Trophoblast cell (in vitro differentiated cells and primary cell): ENCODE results near the gene TC2N.

ENCODE experiments used
- DNase-seq, 2 donors: peaks; one replicate each; pipeline ENCODE4 v3.0.0-alpha.2; 2016
- H2AFZ ChIP-seq: 2 replicates; pipeline ENCODE4 v1.6.1; 2013; ENCODE audit warnings: low read length, moderate library complexity, mild to moderate bottlenecking; ENCODE audit not compliant: insufficient read depth, poor library complexity
- H2AK5ac ChIP-seq: 2 replicates; pipeline ENCODE4 v1.6.1; 2013; ENCODE audit warnings: mild to moderate bottlenecking, low read length
- H2BK120ac ChIP-seq: 2 replicates; pipeline ENCODE4 v1.6.1; 2013; ENCODE audit warnings: low read length, mild to moderate bottlenecking, moderate library complexity; ENCODE audit not compliant: insufficient read depth, poor library complexity
- H2BK12ac ChIP-seq: 2 replicates; pipeline ENCODE4 v1.6.1; 2013; ENCODE audit warnings: mild to moderate bottlenecking, low read length, moderate library complexity
- H2BK5ac ChIP-seq: 2 replicates; pipeline ENCODE4 v1.6.1; 2013; ENCODE audit warnings: low read length, low read depth, moderate library complexity, mild to moderate bottlenecking; ENCODE audit not compliant: poor library complexity
- H3K14ac ChIP-seq: 2 replicates; pipeline ENCODE4 v1.6.1; 2013; ENCODE audit warnings: mild to moderate bottlenecking, low read length
- H3K18ac ChIP-seq: 2 replicates; pipeline ENCODE4 v1.6.1; 2013; ENCODE audit warnings: mild to moderate bottlenecking, low read length
- H3K23ac ChIP-seq: 2 replicates; pipeline ENCODE4 v1.6.1; 2013; ENCODE audit warnings: low read length
- H3K27ac ChIP-seq: 2 replicates; pipeline ENCODE4 v1.5.1; 2013; ENCODE audit warnings: low read depth, mild to moderate bottlenecking, inconsistent platforms, low read length, moderate library complexity
- H3K27me3 ChIP-seq: 2 replicates; pipeline ENCODE4 v1.6.1; 2013; ENCODE audit warnings: inconsistent platforms, mild to moderate bottlenecking, low read length, moderate library complexity; ENCODE audit not compliant: insufficient read depth
- H3K36me3 ChIP-seq, 2 experiments: 1 replicate in 1 of 2; 2 replicates in 1 of 2; pipeline ENCODE4 v1.6.1; 2013; ENCODE audit warnings: low read length in 2 of 2, mild to moderate bottlenecking in 2 of 2, moderate library complexity in 1 of 2; ENCODE audit not compliant: insufficient read depth in 2 of 2, control insufficient read depth in 1 of 2
- H3K4ac ChIP-seq: 2 replicates; pipeline ENCODE4 v1.6.1; 2013; ENCODE audit warnings: low read depth, mild to moderate bottlenecking, low read length, moderate library complexity
- H3K4me1 ChIP-seq, 2 experiments: 1 replicate in 1 of 2; 2 replicates in 1 of 2; pipeline ENCODE4 v1.6.1; 2013; ENCODE audit warnings: low read length in 2 of 2, mild to moderate bottlenecking in 2 of 2, moderate library complexity in 1 of 2; ENCODE audit not compliant: insufficient read depth in 2 of 2, control insufficient read depth in 1 of 2
- H3K4me2 ChIP-seq: 2 replicates; pipeline ENCODE4 v1.6.1; 2013; ENCODE audit warnings: inconsistent platforms, mild to moderate bottlenecking, low read length, moderate library complexity
- H3K4me3 ChIP-seq: 2 replicates; pipeline ENCODE4 v1.5.1; 2013; ENCODE audit warnings: mild to moderate bottlenecking, low read depth, low read length, inconsistent platforms
- H3K79me1 ChIP-seq: one replicate; pipeline ENCODE4 v1.6.1; 2013; ENCODE audit warnings: low read length
- H3K79me2 ChIP-seq: 2 replicates; pipeline ENCODE4 v1.6.1; 2013; ENCODE audit warnings: low read length, mild to moderate bottlenecking; ENCODE audit not compliant: control insufficient read depth, insufficient read depth, poor library complexity
- H3K9ac ChIP-seq: 2 replicates; pipeline ENCODE4 v1.6.1; 2013; ENCODE audit warnings: mild to moderate bottlenecking, low read length
- H3K9me3 ChIP-seq: 2 replicates; pipeline ENCODE4 v1.6.1; 2013; ENCODE audit warnings: low read depth, mild to moderate bottlenecking, control low read depth, inconsistent platforms, low read length; ENCODE audit not compliant: insufficient read depth
- H4K12ac ChIP-seq: 2 replicates; pipeline ENCODE4 v1.6.1; 2013; ENCODE audit warnings: low read depth, mild to moderate bottlenecking, low read length, moderate library complexity
- H4K8ac ChIP-seq: 2 replicates; pipeline ENCODE4 v1.6.1; 2013; ENCODE audit warnings: low read depth, mild to moderate bottlenecking, low read length, moderate library complexity
- H4K91ac ChIP-seq: one replicate; pipeline ENCODE4 v1.6.1; 2013; ENCODE audit warnings: low read depth, mild to moderate bottlenecking, low read length, moderate library complexity
- WGBS: extraction: QIAGEN DNeasy Blood & Tissue Kit; methylation state at CpG from one replicate; pipeline ENCODE4 v1.1.7; 2013; ENCODE audit warnings: missing lambda C conversion rate; ENCODE audit not compliant: insufficient read length, insufficient coverage; ENCODE audit errors: extremely low coverage; 5-methylcytosine and 5-hydroxymethylcytosine counted together

TC2N gene

GRCh38 chr14:91890291-91890749 lies 23.0 kb upstream of the TC2N start:
- Histone ChIP-seq H3K4me2 (no peak overlapping the region), H3K27ac (no peak overlapping the region), H3K23ac (no peak overlapping the region), H3K79me2 (no peaks in the 10 kb centered on the region), H3K4me3 (no peak overlapping the region), H3K14ac (no peak overlapping the region), H4K8ac (no peak overlapping the region), H4K12ac (no peak overlapping the region), H3K27me3 (no peaks in the 10 kb centered on the region), H3K4ac (no peak overlapping the region), H2AK5ac (no peak overlapping the region), H2BK12ac (no peak overlapping the region), H3K9ac (no peak overlapping the region), H2BK5ac (no peak overlapping the region), H3K36me3 (no peaks in the 10 kb centered on the region), H2BK120ac (no peak overlapping the region), H3K79me1 (no peaks in the 10 kb centered on the region), H3K18ac (no peak overlapping the region), H4K91ac (no peak overlapping the region), H3K9me3 (no peaks in the 10 kb centered on the region), H3K4me1 (peaks cover 0 to 1% of the 10 kb centered on the region in 2 experiments), H2AFZ (no peak overlapping the region)
- DNase-seq: no peak
- whole genome bisulfite sequencing: no CpG with 5 or more reads among the region's 5 CpGs

- no peak for DNase-seq
- Histone ChIP-seq H3K79me1 (no peaks in the 10 kb centered on the region), H3K79me2 (no peaks in the 10 kb centered on the region), H2AFZ (no peak overlapping the region), H4K8ac (no peak overlapping the region), H3K4me1 (peaks cover 0 to 1% of the 10 kb centered on the region in 2 experiments), H3K23ac (no peak overlapping the region), H3K4ac (no peak overlapping the region), H3K9ac (no peak overlapping the region), H4K12ac (no peak overlapping the region), H2BK12ac (no peak overlapping the region), H2AK5ac (no peak overlapping the region), H3K4me2 (no peak overlapping the region), H3K4me3 (no peak overlapping the region), H2BK5ac (no peak overlapping the region), H3K18ac (no peak overlapping the region), H2BK120ac (no peak overlapping the region), H4K91ac (no peak overlapping the region), H3K36me3 (no peaks in the 10 kb centered on the region), H3K27ac (no peak overlapping the region), H3K27me3 (no peaks in the 10 kb centered on the region), H3K9me3 (no peaks in the 10 kb centered on the region), H3K14ac (no peak overlapping the region)
- no CpG with 5 or more reads among the region's 13 CpGs for WGBS
Measured at GRCh38 chr14:91889477-91890211, 22.3 kb upstream of the TC2N start.

- Histone ChIP-seq H3K4me2 (no peak overlapping the region), H2AFZ (no peak overlapping the region), H3K18ac (no peak overlapping the region), H3K4me1 (peaks cover 0 to 1% of the 10 kb centered on the region in 2 experiments), H4K91ac (no peak overlapping the region), H3K4me3 (no peak overlapping the region), H3K9ac (no peak overlapping the region), H3K27ac (no peak overlapping the region), H2BK5ac (no peak overlapping the region), H3K79me2 (no peaks in the 10 kb centered on the region), H2AK5ac (no peak overlapping the region), H2BK12ac (no peak overlapping the region), H4K12ac (no peak overlapping the region), H4K8ac (no peak overlapping the region), H3K4ac (no peak overlapping the region), H3K27me3 (no peaks in the 10 kb centered on the region), H3K36me3 (no peaks in the 10 kb centered on the region), H3K14ac (no peak overlapping the region), H3K79me1 (no peaks in the 10 kb centered on the region), H3K9me3 (peaks cover 1% of the 10 kb centered on the region), H3K23ac (no peak overlapping the region), H2BK120ac (no peak overlapping the region)
- no CpG with 5 or more reads among the region's 10 CpGs for WGBS
- DNase-seq: no peak
Measured at GRCh38 chr14:91888641-91889476, 21.5 kb upstream of the TC2N start.

- Histone ChIP-seq H3K4me3 (no peak overlapping the region), H3K4me1 (peaks cover 0 to 1% of the 10 kb centered on the region in 2 experiments), H4K91ac (no peak overlapping the region), H2AK5ac (no peak overlapping the region), H3K79me2 (no peaks in the 10 kb centered on the region), H3K79me1 (no peaks in the 10 kb centered on the region), H2BK120ac (no peak overlapping the region), H3K36me3 (no peaks in the 10 kb centered on the region), H3K9ac (no peak overlapping the region), H3K18ac (no peak overlapping the region), H2BK5ac (no peak overlapping the region), H4K8ac (no peak overlapping the region), H3K4me2 (no peak overlapping the region), H2BK12ac (no peak overlapping the region), H3K23ac (no peak overlapping the region), H3K4ac (no peak overlapping the region), H4K12ac (no peak overlapping the region), H3K27ac (no peak overlapping the region), H2AFZ (no peak overlapping the region), H3K9me3 (peaks cover 4% of the 10 kb centered on the region), H3K14ac (no peak overlapping the region), H3K27me3 (no peaks in the 10 kb centered on the region)
- no CpG with 5 or more reads among the region's 8 CpGs for WGBS
- no peak for DNase-seq
Measured at GRCh38 chr14:91886961-91887360, 19.6 kb upstream of the TC2N start.
